ENCODE data around the gene PTEN.
"Not testable (repeated sequence)": the region's sequence is repeated elsewhere in the genome, so short reads cannot be mapped to it uniquely, and the experiment has no call there.

Gene PTEN

GRCh38 chr10:87846023-87846422, 17.4 kb upstream of the PTEN start:
- no peak for DNase-seq

- DNase-seq, result not testable (repeated sequence)
Observed at GRCh38 chr10:87846711-87847110, 16.7 kb upstream of the PTEN start.

GRCh38 chr10:87847550-87847949, 15.9 kb upstream of the PTEN start:
- DNase-seq, result no peak

- DNase-seq, result no peak
Observed at GRCh38 chr10:87849001-87849400, 14.4 kb upstream of the PTEN start.

- peak; percentile 42 for DNase-seq
Observed at GRCh38 chr10:87850742-87851205, 12.7 kb upstream of the PTEN start.

GRCh38 chr10:87852089-87852488, 11.3 kb upstream of the PTEN start:
- no peak for DNase-seq

GRCh38 chr10:87855247-87855646, 8.2 kb upstream of the PTEN start:
- not testable (repeated sequence) for DNase-seq

- DNase-seq, result not testable (repeated sequence)
Observed at GRCh38 chr10:87855665-87856064, 7.8 kb upstream of the PTEN start.

- peak; percentile 70 for DNase-seq
Observed at GRCh38 chr10:87860156-87860795, 3.1 kb upstream of the PTEN start.

GRCh38 chr10:87860816-87861403, 2.5 kb upstream of the PTEN start:
- no peak for DNase-seq

GRCh38 chr10:87861566-87861952, 1.9 kb upstream of the PTEN start:
- no peak for DNase-seq

- peak; percentile 98 for DNase-seq
Observed at GRCh38 chr10:87861953-87862678, 1.3 kb upstream of the PTEN start.

GRCh38 chr10:87862679-87863052, 759 bp upstream of the PTEN start:
- DNase-seq, result peak; percentile 83

GRCh38 chr10:87863951-87864495, 598 bp downstream of the PTEN start:
- DNase-seq, result not testable (repeated sequence)

- DNase-seq, result peak; percentile 21
Observed at GRCh38 chr10:87864496-87865059, 1.2 kb downstream of the PTEN start.

GRCh38 chr10:87865241-87865881, 1.9 kb downstream of the PTEN start:
- no peak for DNase-seq

GRCh38 chr10:87866412-87866974, 3.1 kb downstream of the PTEN start:
- no peak for DNase-seq

GRCh38 chr10:87867453-87867852, 4.0 kb downstream of the PTEN start:
- DNase-seq, result no peak

GRCh38 chr10:87868277-87868676, 4.9 kb downstream of the PTEN start:
- DNase-seq, result no peak

GRCh38 chr10:87869139-87869538, 5.7 kb downstream of the PTEN start:
- not testable (repeated sequence) for DNase-seq

GRCh38 chr10:87869773-87870551, 6.5 kb downstream of the PTEN start:
- DNase-seq, result no peak

- DNase-seq, result no peak
Observed at GRCh38 chr10:87872828-87873227, 9.4 kb downstream of the PTEN start.
